CD8-positive, alpha-beta memory T cell (primary cell): Measurements from ENCODE around the gene LEMD2. TPM values are rescaled to one million over a fixed set of nuclear protein-coding genes. Genes with fewer than 3 reads are reported as not detected.
A peak's percentile ranks its signal among the peaks of the same experiment; 100 is the strongest.

Experiments used
- CTCF ChIA-PET: fragments of 350-600 bp; sonication (Branson Sonifier 250); formaldehyde crosslinking; loops from one replicate; lab custom pipeline; 2021; ENCODE audit warnings: antibody characterized with exemption; lab: Charles Lee
- POLR2A ChIA-PET: fragments of 350-600 bp; sonication (Branson Sonifier 250); formaldehyde crosslinking; loops from one replicate; lab custom pipeline; 2021; ENCODE audit warnings: antibody characterized with exemption; lab: Charles Lee
- DNase-seq, 5 donors: peaks; one replicate each; pipeline versions ENCODE4 v3.0.0 to v3.0.0-alpha.2; 2020 to 2022; ENCODE audit warnings: mixed read lengths in 1 of 5
- H3K27ac ChIP-seq: one replicate; pipeline ENCODE4 v1.7.0; 2013; ENCODE audit warnings: low read depth, mild to moderate bottlenecking, low read length, moderate library complexity
- H3K27me3 ChIP-seq: 2 replicates; pipeline ENCODE4 v1.7.0; 2013; ENCODE audit warnings: low read length, mild to moderate bottlenecking; ENCODE audit not compliant: insufficient read depth, poor library complexity, severe bottlenecking
- H3K36me3 ChIP-seq: 2 replicates; pipeline ENCODE4 v1.7.0; 2013; ENCODE audit warnings: mild to moderate bottlenecking, low read length, moderate library complexity; ENCODE audit not compliant: insufficient read depth
- H3K4me1 ChIP-seq: 2 replicates; pipeline ENCODE4 v1.7.0; 2013; ENCODE audit warnings: mild to moderate bottlenecking, low read length, moderate library complexity; ENCODE audit not compliant: insufficient read depth
- H3K4me3 ChIP-seq: 2 replicates; pipeline ENCODE4 v1.7.0; 2013; ENCODE audit warnings: mild to moderate bottlenecking, low read length
- H3K9me3 ChIP-seq: 2 replicates; pipeline ENCODE4 v1.7.0; 2013; ENCODE audit warnings: mild to moderate bottlenecking, low read length
- H3K27ac Mint-ChIP-seq, 8 donors: one replicate each; pipeline ENCODE4 v1.8.0; 2020 to 2021; ENCODE audit warnings: mixed read lengths in 8 of 8, mild to moderate bottlenecking in 6 of 8, inconsistent platforms in 3 of 8, moderate library complexity in 3 of 8
- H3K27me3 Mint-ChIP-seq, 2 donors: one replicate each; pipeline ENCODE4 v1.8.0; 2020 to 2021; ENCODE audit warnings: mixed read lengths in 2 of 2, mild to moderate bottlenecking in 1 of 2, moderate library complexity in 1 of 2
- H3K36me3 Mint-ChIP-seq, 3 donors: one replicate each; pipeline ENCODE4 v1.8.0; 2020 to 2021; ENCODE audit warnings: mixed read lengths in 3 of 3, inconsistent platforms in 1 of 3, mild to moderate bottlenecking in 1 of 3
- H3K4me1 Mint-ChIP-seq, 3 donors: one replicate each; pipeline ENCODE4 v1.8.0; 2020 to 2021; ENCODE audit warnings: mixed read lengths in 3 of 3, inconsistent platforms in 1 of 3, mild to moderate bottlenecking in 1 of 3
- H3K4me3 Mint-ChIP-seq, 7 donors: one replicate each; pipeline ENCODE4 v1.8.0; 2020 to 2021; ENCODE audit warnings: mixed read lengths in 7 of 7, mild to moderate bottlenecking in 6 of 7, moderate library complexity in 4 of 7, inconsistent platforms in 2 of 7
- H3K9me3 Mint-ChIP-seq, 5 donors: one replicate each; pipeline ENCODE4 v1.8.0; 2020 to 2022; ENCODE audit warnings: mixed read lengths in 5 of 5, mild to moderate bottlenecking in 3 of 5, moderate library complexity in 2 of 5, inconsistent platforms in 1 of 5
- polyA plus RNA-seq: library from polyadenylated mRNA; unstranded; fragments of 300-500 nt; fragmentation: Illumina TruSeq; gene quantifications from one replicate; pipeline ENCODE4 v1.2.3, GENCODE V29; 2021
- total RNA-seq, 2 experiments: library from RNA; stranded (reverse); gene quantifications; one replicate each; pipeline ENCODE4 v1.2.3, GENCODE V29; 2021

The LEMD2 gene
- total and polyA plus RNA-seq, 3 experiments from 2014 or later = 45.4 to 55.5 (median 51.8) TPM

- H3K4me3 ChIP-seq = no peak overlapping the region
- Mint-ChIP-seq H3K27me3 (peaks cover 6 to 18% of the 10 kb centered on the region in 2 donors), H3K27ac (no peak overlapping the region), H3K9me3 (no peaks in the 10 kb centered on the region), H3K4me3 (no peak overlapping the region), H3K36me3 (peaks cover 0 to 18% (median 2%) of the 10 kb centered on the region in 3 donors), H3K4me1 (peaks cover 13 to 23% (median 16%) of the 10 kb centered on the region in 3 donors)
- H3K27me3 ChIP-seq = no peaks in the 10 kb centered on the region
- ChIA-PET CTCF (interaction anchor here (1.1 to 8.6 kb wide), 12 partner anchors 9 to 387 kb away, joined by 3 to 106 read pairs (median 6); partner anchors contain the start of gene UQCC2), POLR2A (no interaction called here)
- peak; percentile 49 to 77 (median 55) for DNase-seq
- H3K36me3 ChIP-seq = peaks cover 8% of the 10 kb centered on the region
- no peak overlapping the region for H3K27ac ChIP-seq
- H3K4me1 ChIP-seq = peaks cover 6% of the 10 kb centered on the region
- no peaks in the 10 kb centered on the region for H3K9me3 ChIP-seq
These were observed 20.2 kb downstream of the LEMD2 start for GRCh38 chr6:33768644-33769120.

- H3K27me3 ChIP-seq = no peaks in the 10 kb centered on the region
- H3K4me1 ChIP-seq = peaks cover 6% of the 10 kb centered on the region
- H3K4me1 Mint-ChIP-seq = peaks cover 8 to 18% (median 8%) of the 10 kb centered on the region in 3 donors
- no peak for DNase-seq
- peaks cover 2% of the 10 kb centered on the region for H3K36me3 ChIP-seq
- no peak overlapping the region for H3K4me3 ChIP-seq
- H3K9me3 Mint-ChIP-seq = no peaks in the 10 kb centered on the region
- H3K4me3 Mint-ChIP-seq = no peak overlapping the region
- no peak overlapping the region for H3K27ac ChIP-seq
- ChIA-PET CTCF (interaction anchor here (1.1 to 8.6 kb wide), 12 partner anchors 7 to 388 kb away, joined by 3 to 106 read pairs (median 6); partner anchors contain the start of gene UQCC2), POLR2A (no interaction called here)
- peaks cover 8 to 18% of the 10 kb centered on the region in 2 donors for H3K27me3 Mint-ChIP-seq
- H3K27ac Mint-ChIP-seq = no peak overlapping the region
- no peaks in the 10 kb centered on the region for H3K9me3 ChIP-seq
- peaks cover 0 to 6% (median 0%) of the 10 kb centered on the region in 3 donors for H3K36me3 Mint-ChIP-seq
These were observed 21.7 kb downstream of the LEMD2 start for GRCh38 chr6:33766921-33767907.

GRCh38 chr6:33765368-33765767 is 23.6 kb downstream of the LEMD2 start:
- H3K9me3 ChIP-seq = no peaks in the 10 kb centered on the region
- H3K4me1 ChIP-seq = no peaks in the 10 kb centered on the region
- DNase-seq = no peak
- H3K27ac Mint-ChIP-seq = no peak overlapping the region
- no peaks in the 10 kb centered on the region for H3K9me3 Mint-ChIP-seq
- no peaks in the 10 kb centered on the region for H3K36me3 Mint-ChIP-seq
- H3K4me1 Mint-ChIP-seq = peaks cover 0 to 12% (median 1%) of the 10 kb centered on the region in 3 donors
- H3K27ac ChIP-seq = no peak overlapping the region
- ChIA-PET CTCF (no interaction called here), POLR2A (no interaction called here)
- peaks cover 8 to 18% of the 10 kb centered on the region in 2 donors for H3K27me3 Mint-ChIP-seq
- no peaks in the 10 kb centered on the region for H3K36me3 ChIP-seq
- no peak overlapping the region for H3K4me3 Mint-ChIP-seq
- no peaks in the 10 kb centered on the region for H3K27me3 ChIP-seq
- no peak overlapping the region for H3K4me3 ChIP-seq

- Histone ChIP-seq H3K27ac (no peak overlapping the region), H3K4me1 (no peaks in the 10 kb centered on the region), H3K36me3 (no peaks in the 10 kb centered on the region), H3K27me3 (no peaks in the 10 kb centered on the region), H3K9me3 (no peaks in the 10 kb centered on the region), H3K4me3 (no peak overlapping the region)
- no peak overlapping the region for H3K4me3 Mint-ChIP-seq
- H3K27ac Mint-ChIP-seq = no peak overlapping the region
- ChIA-PET POLR2A (no interaction called here), CTCF (interaction anchor here (1.3 to 2.4 kb wide), 3 partner anchors 8 to 391 kb away, joined by 3 to 13 read pairs (median 6); no protein-coding TSS in a partner anchor)
- H3K27me3 Mint-ChIP-seq = peaks cover 7 to 18% of the 10 kb centered on the region in 2 donors
- no peaks in the 10 kb centered on the region for H3K36me3 Mint-ChIP-seq
- peaks cover 0 to 12% (median 1%) of the 10 kb centered on the region in 3 donors for H3K4me1 Mint-ChIP-seq
- DNase-seq = no peak
- no peaks in the 10 kb centered on the region for H3K9me3 Mint-ChIP-seq
These were observed 24.9 kb downstream of the LEMD2 start for GRCh38 chr6:33764036-33764435.

- no peaks in the 10 kb centered on the region for H3K36me3 ChIP-seq
- H3K4me1 ChIP-seq = no peaks in the 10 kb centered on the region
- no peak overlapping the region for H3K4me3 Mint-ChIP-seq
- H3K9me3 ChIP-seq = no peaks in the 10 kb centered on the region
- no peak overlapping the region for H3K4me3 ChIP-seq
- CTCF ChIA-PET = interaction anchor here (1.3 to 2.4 kb wide), 3 partner anchors 8 to 392 kb away, joined by 3 to 13 read pairs (median 6); no protein-coding TSS in a partner anchor
- peaks cover 0 to 9% (median 1%) of the 10 kb centered on the region in 3 donors for H3K4me1 Mint-ChIP-seq
- no peak for DNase-seq
- H3K27me3 Mint-ChIP-seq = peaks cover 7 to 16% of the 10 kb centered on the region in 2 donors
- POLR2A ChIA-PET = no interaction called here
- H3K27me3 ChIP-seq = no peaks in the 10 kb centered on the region
- H3K36me3 Mint-ChIP-seq = no peaks in the 10 kb centered on the region
- H3K27ac Mint-ChIP-seq = peak overlapping the region in 1 of 8 donors; percentile 65
- no peaks in the 10 kb centered on the region for H3K9me3 Mint-ChIP-seq
- no peak overlapping the region for H3K27ac ChIP-seq
These were observed 25.4 kb downstream of the LEMD2 start for GRCh38 chr6:33763483-33763882.

- Mint-ChIP-seq H3K27me3 (peaks cover 5 to 14% of the 10 kb centered on the region in 2 donors), H3K36me3 (no peaks in the 10 kb centered on the region), H3K4me3 (no peak overlapping the region), H3K9me3 (no peaks in the 10 kb centered on the region), H3K4me1 (peaks cover 0 to 7% (median 1%) of the 10 kb centered on the region in 3 donors), H3K27ac (no peak overlapping the region)
- H3K4me1 ChIP-seq = no peaks in the 10 kb centered on the region
- ChIA-PET CTCF (interaction anchor here (1.1 to 2.4 kb wide), 3 partner anchors 9 to 265 kb away, joined by 3 to 13 read pairs (median 6); no protein-coding TSS in a partner anchor), POLR2A (no interaction called here)
- no peak overlapping the region for H3K4me3 ChIP-seq
- H3K27ac ChIP-seq = no peak overlapping the region
- H3K27me3 ChIP-seq = no peaks in the 10 kb centered on the region
- DNase-seq = no peak
- no peaks in the 10 kb centered on the region for H3K9me3 ChIP-seq
- H3K36me3 ChIP-seq = no peaks in the 10 kb centered on the region
These were observed 26.2 kb downstream of the LEMD2 start for GRCh38 chr6:33762713-33763112.

- H3K27me3 ChIP-seq = no peaks in the 10 kb centered on the region
- ChIA-PET CTCF (interaction anchor here (1.1 to 2.4 kb wide), 4 partner anchors 10 to 266 kb away, joined by 3 to 13 read pairs (median 4); no protein-coding TSS in a partner anchor), POLR2A (no interaction called here)
- no peaks in the 10 kb centered on the region for H3K9me3 Mint-ChIP-seq
- H3K4me3 Mint-ChIP-seq = peak overlapping the region in 1 of 7 donors; percentile 7
- no peaks in the 10 kb centered on the region for H3K9me3 ChIP-seq
- peaks cover 5 to 16% of the 10 kb centered on the region in 2 donors for H3K27me3 Mint-ChIP-seq
- H3K27ac ChIP-seq = no peak overlapping the region
- peak in 2 of 5 donors; percentile 18 to 21 for DNase-seq
- H3K4me3 ChIP-seq = no peak overlapping the region
- no peak overlapping the region for H3K27ac Mint-ChIP-seq
- H3K36me3 ChIP-seq = no peaks in the 10 kb centered on the region
- H3K4me1 Mint-ChIP-seq = peaks cover 0 to 7% (median 1%) of the 10 kb centered on the region in 3 donors
- H3K36me3 Mint-ChIP-seq = no peaks in the 10 kb centered on the region
- H3K4me1 ChIP-seq = no peaks in the 10 kb centered on the region
These were observed 26.9 kb downstream of the LEMD2 start for GRCh38 chr6:33761922-33762629.
